Endothelial cell of umbilical vein (primary cell): ENCODE results near the gene NAXD. TPM values are rescaled to one million over a fixed set of nuclear protein-coding genes. Genes with fewer than 3 reads are reported as not detected.

Experiments
- BruUV-seq: library from RNA; stranded (reverse); fragments of 400-500 nt; replicated peaks from 2 replicates; lab custom pipeline; 2021; lab: Mats Ljungman, UMichigan
- CTCF ChIA-PET: fragments of 300-600, 350-600 bp; sonication (Branson Sonifier 250); formaldehyde crosslinking; loops from one replicate; lab custom pipeline; 2021; ENCODE audit warnings: antibody characterized with exemption, inconsistent platforms; lab: Charles Lee
- POLR2A ChIA-PET: fragments of 300-600, 350-600 bp; sonication (Branson Sonifier 250); formaldehyde crosslinking; loops from one replicate; lab custom pipeline; 2021; ENCODE audit warnings: antibody characterized with exemption, inconsistent platforms; lab: Charles Lee
- DNase-seq: peaks from one replicate; pipeline ENCODE4 v3.0.0-alpha.2; 2011; ENCODE audit warnings: low read depth, low spot score
- FAIRE-seq: peaks from 2 replicates; lab custom pipeline; 2011; peaks lifted over from hg19 to GRCh38; lab: Jason Lieb, UNC
- H2AFZ ChIP-seq: 2 replicates; pipeline ENCODE4 v1.6.0; 2012; ENCODE audit warnings: low read depth, low read length, control low read depth, inconsistent platforms
- H3K27ac ChIP-seq: 2 replicates; pipeline ENCODE4 v1.5.1; 2011; ENCODE audit warnings: low read depth, mild to moderate bottlenecking, control low read depth, low read length, moderate library complexity; ENCODE audit not compliant: insufficient read depth
- H3K27me3 ChIP-seq, 2 experiments: 2 replicates each; pipeline versions ENCODE4 v1.6.0 to v1.6.1; 2011; ENCODE audit warnings: low read length in 2 of 2, mixed read lengths in 1 of 2; ENCODE audit not compliant: control insufficient read depth in 2 of 2, insufficient read depth in 2 of 2
- H3K36me3 ChIP-seq, 2 experiments: 2 replicates in 1 of 2; 3 replicates in 1 of 2; pipeline ENCODE4 v1.5.1; 2011; ENCODE audit warnings: low read length in 2 of 2, mild to moderate bottlenecking in 1 of 2, moderate library complexity in 1 of 2; ENCODE audit not compliant: control insufficient read depth in 2 of 2, insufficient read depth in 2 of 2; ENCODE audit errors: extremely low read depth in 1 of 2
- H3K4me1 ChIP-seq: 3 replicates; pipeline ENCODE4 v1.5.1; 2011; ENCODE audit warnings: mild to moderate bottlenecking, low read length; ENCODE audit not compliant: control insufficient read depth, insufficient read depth; ENCODE audit errors: extremely low read depth
- H3K4me2 ChIP-seq: 2 replicates; pipeline ENCODE4 v1.6.1; 2011; ENCODE audit warnings: low read length, control low read depth, mixed read lengths; ENCODE audit not compliant: insufficient read depth
- H3K4me3 ChIP-seq, 3 experiments: fragments of 200-600 bp in 1 of 3; sonication (generic), shearing (Covaris generic) in 1 of 3; replicated peaks in 1 of 3; 2 replicates each; pipeline ENCODE4 v1.5.1; 2011 to 2016; ENCODE audit warnings: control low read depth in 3 of 3, low read length in 3 of 3, mild to moderate bottlenecking in 2 of 3, inconsistent platforms in 1 of 3, low read depth in 1 of 3, moderate library complexity in 1 of 3; ENCODE audit not compliant: insufficient read depth in 1 of 3
- H3K79me2 ChIP-seq: 2 replicates; pipeline ENCODE4 v1.6.0; 2012; ENCODE audit warnings: low read length, inconsistent platforms; ENCODE audit not compliant: control insufficient read depth, insufficient read depth
- H3K9ac ChIP-seq: replicated peaks from 2 replicates; pipeline ENCODE3; 2011; ENCODE audit warnings: low read length, control low read depth; ENCODE audit not compliant: insufficient read depth; ENCODE audit errors: extremely low read depth
- H3K9me1 ChIP-seq: replicated peaks from 3 replicates; pipeline ENCODE4 v1.6.0; 2011; ENCODE audit warnings: mild to moderate bottlenecking, low read length; ENCODE audit not compliant: control insufficient read depth, insufficient read depth; ENCODE audit errors: extremely low read depth
- H3K9me3 ChIP-seq: replicated peaks from 2 replicates; pipeline ENCODE4 v1.5.1; 2012; ENCODE audit warnings: low read length, inconsistent platforms; ENCODE audit not compliant: control insufficient read depth, insufficient read depth
- H4K20me1 ChIP-seq: replicated peaks from 2 replicates; pipeline ENCODE3; 2011; ENCODE audit warnings: mild to moderate bottlenecking, low read length; ENCODE audit not compliant: control insufficient read depth, insufficient read depth; ENCODE audit errors: extremely low read depth
- EZH2 ChIP-seq: IDR thresholded peaks from 2 replicates; pipeline ENCODE4 v1.6.1; 2012; ENCODE audit warnings: borderline replicate concordance, low read depth, mild to moderate bottlenecking, moderate library complexity, low read length, inconsistent platforms; ENCODE audit not compliant: severe bottlenecking
- FOS ChIP-seq: IDR thresholded peaks from 2 replicates; pipeline ENCODE4 v1.6.1; 2011; ENCODE audit warnings: mild to moderate bottlenecking, low read length, moderate library complexity, borderline replicate concordance; ENCODE audit not compliant: insufficient read depth
- GATA2 ChIP-seq: IDR thresholded peaks from 2 replicates; pipeline ENCODE4 v1.7.0; 2011; ENCODE audit warnings: low read depth, mild to moderate bottlenecking, moderate library complexity, mixed read lengths, low read length; ENCODE audit not compliant: insufficient read length, insufficient read depth
- JUN ChIP-seq: IDR thresholded peaks from 2 replicates; pipeline ENCODE4 v1.6.1; 2011; ENCODE audit warnings: borderline replicate concordance, low read depth; ENCODE audit not compliant: insufficient read length, insufficient read depth
- MYC ChIP-seq: IDR thresholded peaks from one replicate; pipeline ENCODE4 v1.6.1; 2011; ENCODE audit warnings: mild to moderate bottlenecking, low read depth, low read length
- POLR2A ChIP-seq: IDR thresholded peaks from 2 replicates; pipeline ENCODE4 v1.6.1; 2012; ENCODE audit warnings: low read depth, mild to moderate bottlenecking, control low read depth, low read length
- POLR2AphosphoS5 ChIP-seq: IDR thresholded peaks from 2 replicates; pipeline ENCODE4 v1.6.1; 2012; ENCODE audit warnings: low read depth, mild to moderate bottlenecking, control low read depth, low read length, moderate library complexity; ENCODE audit not compliant: insufficient read depth
- dilution Hi-C: fragments of 300-500 bp; cut with MboI; formaldehyde crosslinking; loops from one replicate; pipeline ENCODE4 v1.15.0; 2019; ENCODE audit warnings: low sequenced_read_pairs; ENCODE audit not compliant: extremely low pct_ligation_motif_present
- intact Hi-C: fragments of 100-400 bp; cut with micrococcal nuclease; formaldehyde crosslinking; loops from one replicate; pipeline ENCODE4 v1.10.0; 2022
- polyA plus RNA-seq, 4 experiments: library from polyadenylated mRNA; depleted of rRNA in 3 of 4; stranded (reverse) in 3 of 4; unstranded in 1 of 4; fragments of >200 nt; gene quantifications; 2 replicates each; pipeline versions ENCODE4 v1.2.1 to v1.2.3, GENCODE V29; 2011 to 2012; ENCODE audit warnings: missing spikeins in 1 of 4
- total RNA-seq: library from RNA; stranded (reverse); gene quantifications from 2 replicates; pipeline ENCODE4 v1.2.3, GENCODE V29; 2021
- TF ChIP-seq, protein P1 (sequence below): IDR thresholded peaks from 2 replicates; pipeline ENCODE4 v1.6.1; 2011; ENCODE audit not compliant: insufficient read depth, insufficient read length
- TF ChIP-seq, protein P2 (sequence below), 2 donors: IDR thresholded peaks; 1 replicate in 1 of 2; 2 replicates in 1 of 2; pipeline ENCODE4 v1.5.1; 2011; ENCODE audit warnings: low read length in 2 of 2, mild to moderate bottlenecking in 2 of 2, moderate library complexity in 2 of 2, control low read depth in 1 of 2, inconsistent platforms in 1 of 2, low read depth in 1 of 2; ENCODE audit not compliant: insufficient read depth in 1 of 2; ENCODE audit errors: extremely low read depth in 1 of 2

NAXD gene
- total and polyA plus RNA-seq, 2 donors (not counting 3 experiments of a cell fraction or from before 2014, with no cell fraction given), result 19.9 to 42.9 TPM

DNA sequence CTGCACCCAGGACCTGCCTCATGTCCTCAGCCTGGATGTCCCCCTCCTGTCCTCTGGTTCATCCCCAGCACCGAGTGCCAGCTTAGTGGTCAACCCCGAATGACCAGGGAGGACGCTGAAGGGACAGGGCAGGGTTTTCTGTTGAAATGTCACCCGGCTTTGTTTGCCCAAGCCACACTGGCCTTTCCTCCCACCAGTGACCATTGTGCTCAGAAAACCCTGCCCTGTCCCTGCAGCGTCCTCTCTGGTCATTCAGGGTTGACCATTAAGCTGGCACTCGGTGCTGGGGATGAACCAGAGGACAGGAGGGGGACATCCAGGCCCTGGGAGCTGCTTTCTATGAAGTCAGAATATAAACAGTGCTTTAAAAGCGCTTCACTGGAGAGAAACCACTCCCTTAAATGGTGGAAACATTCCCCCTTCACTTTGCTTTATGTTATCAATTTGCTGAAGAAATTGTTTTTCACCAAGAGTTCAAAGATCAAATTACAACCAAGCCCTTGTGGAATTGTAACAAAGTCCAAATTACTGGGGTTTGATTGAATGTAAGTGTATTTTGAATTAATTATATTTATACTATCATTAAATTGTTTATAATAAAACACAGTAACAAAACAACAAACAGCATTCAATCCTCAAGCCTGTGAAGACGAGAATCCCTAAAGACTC, 69.2 kb downstream of the NAXD start:
- Histone ChIP-seq H3K4me1 (no peaks in the 10 kb centered on the region), H3K4me2 (no peak overlapping the region), H4K20me1 (no peaks in the 10 kb centered on the region), H3K4me3 (no peak overlapping the region), H3K27ac (no peak overlapping the region), H3K36me3 (peaks cover 17 to 18% of the 10 kb centered on the region in 2 experiments), H3K9me1 (no peaks in the 10 kb centered on the region), H3K9me3 (no peaks in the 10 kb centered on the region), H3K9ac (no peak overlapping the region), H3K79me2 (no peaks in the 10 kb centered on the region), H2AFZ (no peak overlapping the region), H3K27me3 (no peaks in the 10 kb centered on the region)
- no peak for TF ChIP-seq GATA2
- no peak for TF ChIP-seq JUN
- no peak for TF ChIP-seq POLR2A
- TF ChIP-seq, protein P1, sequence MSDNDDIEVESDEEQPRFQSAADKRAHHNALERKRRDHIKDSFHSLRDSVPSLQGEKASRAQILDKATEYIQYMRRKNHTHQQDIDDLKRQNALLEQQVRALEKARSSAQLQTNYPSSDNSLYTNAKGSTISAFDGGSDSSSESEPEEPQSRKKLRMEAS, result no peak
- TF ChIP-seq, protein P2, sequence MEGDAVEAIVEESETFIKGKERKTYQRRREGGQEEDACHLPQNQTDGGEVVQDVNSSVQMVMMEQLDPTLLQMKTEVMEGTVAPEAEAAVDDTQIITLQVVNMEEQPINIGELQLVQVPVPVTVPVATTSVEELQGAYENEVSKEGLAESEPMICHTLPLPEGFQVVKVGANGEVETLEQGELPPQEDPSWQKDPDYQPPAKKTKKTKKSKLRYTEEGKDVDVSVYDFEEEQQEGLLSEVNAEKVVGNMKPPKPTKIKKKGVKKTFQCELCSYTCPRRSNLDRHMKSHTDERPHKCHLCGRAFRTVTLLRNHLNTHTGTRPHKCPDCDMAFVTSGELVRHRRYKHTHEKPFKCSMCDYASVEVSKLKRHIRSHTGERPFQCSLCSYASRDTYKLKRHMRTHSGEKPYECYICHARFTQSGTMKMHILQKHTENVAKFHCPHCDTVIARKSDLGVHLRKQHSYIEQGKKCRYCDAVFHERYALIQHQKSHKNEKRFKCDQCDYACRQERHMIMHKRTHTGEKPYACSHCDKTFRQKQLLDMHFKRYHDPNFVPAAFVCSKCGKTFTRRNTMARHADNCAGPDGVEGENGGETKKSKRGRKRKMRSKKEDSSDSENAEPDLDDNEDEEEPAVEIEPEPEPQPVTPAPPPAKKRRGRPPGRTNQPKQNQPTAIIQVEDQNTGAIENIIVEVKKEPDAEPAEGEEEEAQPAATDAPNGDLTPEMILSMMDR (IDR thresholded peaks at IDR 0.05; ENCODE audit: extremely low read depth in 1 of 2, insufficient read depth in 1 of 2, low read depth in 1 of 2, low read length in 2 of 2), result no peak
- TF ChIP-seq MYC, result no peak
- TF ChIP-seq FOS, result no peak
- TF ChIP-seq EZH2, result no peak
- TF ChIP-seq POLR2AphosphoS5, result no peak
- intact Hi-C loops (no loop called here), dilution Hi-C loops (no loop called here)
- FAIRE-seq (no peak), DNase-seq (no peak)
- no TSS peak for BruUV-seq
- ChIA-PET CTCF (interaction anchor here (1.7 to 1.8 kb wide), 3 partner anchors 8 to 134 kb away, joined by 3 to 9 read pairs (median 4); no protein-coding TSS in a partner anchor), POLR2A (interaction anchor here (0.6 kb wide), 1 partner anchor 329 kb away, joined by 4 read pairs; no protein-coding TSS in a partner anchor)
